Measurements from ENCODE around the gene GSTO1. TPM values are rescaled to one million over a fixed set of nuclear protein-coding genes. Genes with fewer than 3 reads are reported as not detected.
"Not testable (repeated sequence)": the region's sequence is repeated elsewhere in the genome, so short reads cannot be mapped to it uniquely, and the experiment has no call there.

The GSTO1 gene
- total RNA-seq, 4 donors from 2014 or later = 86.1 to 129 (median 102) TPM

DNA sequence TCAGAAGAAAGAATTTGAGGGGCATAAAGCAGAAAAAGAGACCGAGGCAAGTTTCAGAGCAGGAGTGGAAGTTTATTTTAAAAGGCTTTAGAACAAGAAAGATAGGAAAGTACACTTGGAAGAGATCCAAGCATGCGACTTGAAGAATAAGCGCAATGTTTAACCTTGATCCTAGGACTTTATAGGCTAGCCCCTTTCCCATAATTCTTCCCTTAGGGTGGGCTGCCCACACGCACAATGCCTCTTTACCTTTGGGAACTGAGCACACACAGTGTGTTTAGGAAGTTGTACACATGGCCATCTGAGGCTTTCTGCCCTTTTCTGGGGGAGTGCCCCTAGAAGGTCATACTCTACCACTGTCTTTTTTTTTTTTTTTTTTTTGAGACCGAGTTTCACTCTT is 11.2 kb upstream of the GSTO1 start:
- H3K4me3 ChIP-seq (replicated peaks in 1 of 3) = no peak overlapping the region
- TF ChIP-seq POLR2A (IDR thresholded peaks at IDR 0.05) = no peak
- TF ChIP-seq, protein P1, sequence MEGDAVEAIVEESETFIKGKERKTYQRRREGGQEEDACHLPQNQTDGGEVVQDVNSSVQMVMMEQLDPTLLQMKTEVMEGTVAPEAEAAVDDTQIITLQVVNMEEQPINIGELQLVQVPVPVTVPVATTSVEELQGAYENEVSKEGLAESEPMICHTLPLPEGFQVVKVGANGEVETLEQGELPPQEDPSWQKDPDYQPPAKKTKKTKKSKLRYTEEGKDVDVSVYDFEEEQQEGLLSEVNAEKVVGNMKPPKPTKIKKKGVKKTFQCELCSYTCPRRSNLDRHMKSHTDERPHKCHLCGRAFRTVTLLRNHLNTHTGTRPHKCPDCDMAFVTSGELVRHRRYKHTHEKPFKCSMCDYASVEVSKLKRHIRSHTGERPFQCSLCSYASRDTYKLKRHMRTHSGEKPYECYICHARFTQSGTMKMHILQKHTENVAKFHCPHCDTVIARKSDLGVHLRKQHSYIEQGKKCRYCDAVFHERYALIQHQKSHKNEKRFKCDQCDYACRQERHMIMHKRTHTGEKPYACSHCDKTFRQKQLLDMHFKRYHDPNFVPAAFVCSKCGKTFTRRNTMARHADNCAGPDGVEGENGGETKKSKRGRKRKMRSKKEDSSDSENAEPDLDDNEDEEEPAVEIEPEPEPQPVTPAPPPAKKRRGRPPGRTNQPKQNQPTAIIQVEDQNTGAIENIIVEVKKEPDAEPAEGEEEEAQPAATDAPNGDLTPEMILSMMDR (IDR thresholded peaks at IDR 0.05) = no peak
- no peak overlapping the region for H3K27ac ChIP-seq
- DNase-seq = no peak
- no peaks in the 10 kb centered on the region for H3K27me3 ChIP-seq
- 42 to 55% methylated on average over 5 of the region's 5 CpGs for WGBS, 2 donors
- intact Hi-C loops (cut with DNase I) = no loop called here
- H3K9me3 ChIP-seq = no peaks in the 10 kb centered on the region
- no peaks in the 10 kb centered on the region for H3K36me3 ChIP-seq
- H3K4me1 ChIP-seq = no peaks in the 10 kb centered on the region

DNA sequence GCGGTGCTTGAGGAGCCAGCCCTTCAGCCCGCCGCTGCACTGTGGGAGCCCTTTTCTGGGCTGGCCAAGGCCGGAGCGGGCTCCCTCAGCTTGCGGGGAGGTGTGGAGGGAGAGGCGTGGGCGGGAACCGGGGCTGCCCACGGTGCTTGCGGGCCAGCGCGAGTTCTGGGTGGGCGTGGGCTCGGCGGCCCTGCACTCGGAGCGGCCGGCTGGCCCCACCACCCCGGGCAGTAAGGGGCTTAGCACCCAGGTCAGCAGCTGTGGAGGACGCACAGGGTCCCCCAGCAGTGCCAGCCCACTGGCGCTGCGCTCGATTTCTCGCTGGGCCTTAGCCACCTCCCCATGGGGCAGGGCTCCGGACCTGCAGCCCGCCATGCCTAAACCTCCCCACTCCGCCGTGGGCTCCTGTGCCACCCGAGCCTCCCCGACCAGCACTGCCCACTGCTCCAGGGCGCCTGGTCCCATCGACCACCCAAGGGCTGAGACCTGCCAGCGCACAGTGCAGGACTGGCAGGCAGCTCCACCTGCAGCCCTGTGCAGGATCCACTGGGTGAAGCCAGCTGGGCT is 9.5 kb upstream of the GSTO1 start:
- no peaks in the 10 kb centered on the region for H3K4me1 ChIP-seq
- intact Hi-C loops (cut with DNase I) = no loop called here
- 98 to 99% methylated on average over 5 to 13 of the region's 34 CpGs for WGBS, 2 donors
- no peaks in the 10 kb centered on the region for H3K36me3 ChIP-seq
- DNase-seq = no peak
- no peak overlapping the region for H3K4me3 ChIP-seq (replicated peaks in 1 of 3)
- TF ChIP-seq POLR2A (IDR thresholded peaks at IDR 0.05) = no peak
- TF ChIP-seq, protein P1 (IDR thresholded peaks at IDR 0.05) = no peak
- no peaks in the 10 kb centered on the region for H3K9me3 ChIP-seq
- no peaks in the 10 kb centered on the region for H3K27me3 ChIP-seq
- H3K27ac ChIP-seq = no peak overlapping the region

- Histone ChIP-seq H3K4me3 (replicated peaks in 1 of 3) (no peak overlapping the region), H3K9me3 (no peaks in the 10 kb centered on the region)
- intact Hi-C loops (cut with DNase I) = no loop called here
Observed at GRCh38 chr10:104246976-104247375, 7.7 kb upstream of the GSTO1 start.

DNA sequence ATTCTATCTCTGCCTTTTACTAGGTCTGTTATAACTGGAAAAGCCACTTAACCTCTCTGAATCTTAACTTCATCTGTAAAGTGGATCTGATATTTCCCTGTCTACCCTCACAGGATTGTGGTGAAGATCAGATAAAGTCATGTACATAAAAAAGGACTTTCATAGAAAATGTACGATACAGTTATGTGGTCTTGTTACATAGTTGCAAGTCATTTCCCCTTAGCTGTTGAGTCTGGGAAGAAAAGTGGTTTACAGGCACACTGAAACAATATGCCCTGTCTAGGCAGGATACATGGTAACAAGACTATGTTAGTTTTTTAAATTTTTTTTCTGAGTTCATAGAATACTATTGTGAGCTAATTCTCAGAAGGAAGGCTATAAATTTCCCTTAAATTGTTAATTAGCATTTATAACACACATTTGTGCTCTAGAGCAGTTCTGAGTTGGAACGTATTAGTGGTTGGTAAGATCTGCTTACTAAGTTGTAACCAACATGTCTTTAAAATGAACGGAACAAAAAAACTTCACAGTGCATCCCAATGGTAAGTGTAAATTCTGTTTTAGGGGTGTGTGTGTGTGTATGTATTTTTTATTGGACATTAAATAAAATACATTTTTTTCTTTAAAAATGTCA is 7.1 kb upstream of the GSTO1 start:
- H3K9me3 ChIP-seq = no peaks in the 10 kb centered on the region
- intact Hi-C loops (cut with DNase I) = no loop called here
- no peak overlapping the region for H3K4me3 ChIP-seq (replicated peaks in 1 of 3)
- no peak for DNase-seq
- H3K27ac ChIP-seq = no peak overlapping the region
- H3K27me3 ChIP-seq = no peaks in the 10 kb centered on the region
- no peaks in the 10 kb centered on the region for H3K36me3 ChIP-seq
- 86 to 87% methylated on average over 3 of the region's 3 CpGs for WGBS, 2 donors
- no peaks in the 10 kb centered on the region for H3K4me1 ChIP-seq
- TF ChIP-seq POLR2A (IDR thresholded peaks at IDR 0.05) = no peak
- TF ChIP-seq, protein P1 (IDR thresholded peaks at IDR 0.05) = no peak

More at GRCh38 chr10:104246976-104247375, 7.7 kb upstream of the GSTO1 start:
- TF ChIP-seq, protein P1 (IDR thresholded peaks at IDR 0.05) = no peak
- TF ChIP-seq POLR2A (IDR thresholded peaks at IDR 0.05) = no peak
- DNase-seq = no peak
- H3K4me1 ChIP-seq = no peaks in the 10 kb centered on the region
- no peaks in the 10 kb centered on the region for H3K36me3 ChIP-seq
- WGBS, 2 donors = 67 to 77% methylated on average over 2 of the region's 2 CpGs
- H3K27ac ChIP-seq = no peak overlapping the region
- no peaks in the 10 kb centered on the region for H3K27me3 ChIP-seq

- H3K9me3 ChIP-seq; intact Hi-C loops (cut with DNase I): not testable (repeated sequence)
- WGBS, 2 donors = 81 to 86% methylated on average over 10 to 11 of the region's 11 CpGs
Observed at GRCh38 chr10:104248931-104249330, 5.8 kb upstream of the GSTO1 start.

More at GRCh38 chr10:104248931-104249330, 5.8 kb upstream of the GSTO1 start:
- not testable (repeated sequence) for H3K36me3 ChIP-seq; H3K4me3 ChIP-seq (replicated peaks in 1 of 3); DNase-seq; H3K4me1 ChIP-seq; H3K27me3 ChIP-seq; H3K27ac ChIP-seq
